ENCODE data around the gene DUSP1. TPM values are rescaled to one million over a fixed set of nuclear protein-coding genes. Genes with fewer than 3 reads are reported as not detected.

The DUSP1 gene
- total RNA-seq, 1 donor from 2014 or later, result 40.7 TPM

- Mint-ChIP-seq H3K27me3 (peaks cover 6% of the 10 kb centered on the region), H3K36me3 (ENCODE audit: insufficient read depth) (no peaks in the 10 kb centered on the region), H3K4me1 (ENCODE audit: low read depth) (peaks cover 7% of the 10 kb centered on the region), H3K9me3 (ENCODE audit: low read depth) (peaks cover 8% of the 10 kb centered on the region), H3K4me3 (ENCODE audit: low read depth) (peak overlapping the region; percentile 20), H3K27ac (peak overlapping the region; percentile 90)
- no peak for TF ChIP-seq CTCF (IDR thresholded peaks at IDR 0.05; ENCODE audit: unreplicated experiment)
- DNase-seq (ENCODE audit: low spot score, unreplicated experiment), result peak; percentile 41
Measured at GRCh38 chr5:172806897-172807672, 36.1 kb upstream of the DUSP1 start.

DNA sequence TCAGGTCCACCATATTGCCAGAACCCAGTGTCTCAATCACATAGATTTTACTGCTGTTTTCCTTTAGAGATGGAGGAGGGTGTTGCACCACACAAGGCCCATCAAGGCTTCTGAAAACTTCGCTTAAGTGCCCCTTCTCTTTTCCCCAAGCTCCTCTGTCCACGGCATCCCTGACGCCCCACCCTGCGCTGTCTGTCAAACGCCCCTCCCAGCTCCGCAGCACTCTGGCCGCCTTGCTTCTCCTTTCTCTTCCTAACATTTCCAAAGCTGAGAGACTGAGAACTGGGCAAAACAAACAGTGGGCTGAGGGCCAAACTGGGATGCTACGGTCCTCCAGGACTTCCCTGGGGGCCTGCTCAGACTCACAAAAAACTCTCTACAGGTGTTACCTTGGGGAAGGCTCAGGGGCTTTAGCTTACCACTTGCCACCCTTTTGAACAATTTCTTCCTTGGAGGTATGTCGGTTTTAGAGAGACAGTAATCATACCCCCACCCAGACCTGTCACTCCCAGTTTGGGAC is 34.8 kb upstream of the DUSP1 start:
- Mint-ChIP-seq H3K27me3 (peaks cover 6% of the 10 kb centered on the region), H3K4me3 (ENCODE audit: low read depth) (no peak overlapping the region), H3K36me3 (ENCODE audit: insufficient read depth) (no peaks in the 10 kb centered on the region), H3K4me1 (ENCODE audit: low read depth) (peaks cover 7% of the 10 kb centered on the region), H3K27ac (no peak overlapping the region), H3K9me3 (ENCODE audit: low read depth) (peaks cover 8% of the 10 kb centered on the region)
- TF ChIP-seq CTCF (IDR thresholded peaks at IDR 0.05; ENCODE audit: unreplicated experiment), result no peak
- no peak for DNase-seq (ENCODE audit: low spot score, unreplicated experiment)

- Mint-ChIP-seq H3K36me3 (ENCODE audit: insufficient read depth) (no peaks in the 10 kb centered on the region), H3K4me3 (ENCODE audit: low read depth) (no peak overlapping the region), H3K27ac (no peak overlapping the region), H3K4me1 (ENCODE audit: low read depth) (peaks cover 7% of the 10 kb centered on the region), H3K27me3 (peaks cover 6% of the 10 kb centered on the region), H3K9me3 (ENCODE audit: low read depth) (peaks cover 3% of the 10 kb centered on the region)
- no peak for DNase-seq (ENCODE audit: low spot score, unreplicated experiment)
- TF ChIP-seq CTCF (IDR thresholded peaks at IDR 0.05; ENCODE audit: unreplicated experiment), result no peak
Measured at GRCh38 chr5:172805018-172805683, 34.2 kb upstream of the DUSP1 start.

GRCh38 chr5:172802567-172803176 is 31.7 kb upstream of the DUSP1 start:
- Mint-ChIP-seq H3K27ac (no peak overlapping the region), H3K4me3 (ENCODE audit: low read depth) (no peak overlapping the region), H3K27me3 (peaks cover 6% of the 10 kb centered on the region), H3K36me3 (ENCODE audit: insufficient read depth) (no peaks in the 10 kb centered on the region), H3K9me3 (ENCODE audit: low read depth) (no peaks in the 10 kb centered on the region), H3K4me1 (ENCODE audit: low read depth) (peaks cover 9% of the 10 kb centered on the region)
- no peak for DNase-seq (ENCODE audit: low spot score, unreplicated experiment)
- no peak for TF ChIP-seq CTCF (IDR thresholded peaks at IDR 0.05; ENCODE audit: unreplicated experiment)

GRCh38 chr5:172802112-172802511 is 31.1 kb upstream of the DUSP1 start:
- H3K4me3 Mint-ChIP-seq (ENCODE audit: low read depth), result no peak overlapping the region
- no peaks in the 10 kb centered on the region for H3K9me3 Mint-ChIP-seq (ENCODE audit: low read depth)
- DNase-seq (ENCODE audit: low spot score, unreplicated experiment), result no peak
- no peaks in the 10 kb centered on the region for H3K36me3 Mint-ChIP-seq (ENCODE audit: insufficient read depth)
- H3K4me1 Mint-ChIP-seq (ENCODE audit: low read depth), result peaks cover 4% of the 10 kb centered on the region
- H3K27ac Mint-ChIP-seq, result no peak overlapping the region
- no peak for TF ChIP-seq CTCF (IDR thresholded peaks at IDR 0.05; ENCODE audit: unreplicated experiment)
- peaks cover 6% of the 10 kb centered on the region for H3K27me3 Mint-ChIP-seq
